HG02981 (cell line): ENCODE data around the gene NTF3.

Experiments
- ATAC-seq: cut with Tn5 transposase; IDR thresholded peaks from one replicate; pipeline ENCODE4 v1.9.1; 2021; ENCODE audit warnings: mild to moderate bottlenecking, moderate library complexity; ENCODE audit not compliant: unreplicated experiment

The NTF3 gene

GRCh38 chr12:5485454-5485853 lies 53.5 kb downstream of the NTF3 start:
- ATAC-seq = no peak

- no peak for ATAC-seq
Measured at GRCh38 chr12:5487076-5487475, 55.2 kb downstream of the NTF3 start.

- no peak for ATAC-seq
Measured at GRCh38 chr12:5487948-5488625, 56.2 kb downstream of the NTF3 start.

- no peak for ATAC-seq
Measured at GRCh38 chr12:5488626-5488955, 56.7 kb downstream of the NTF3 start.

GRCh38 chr12:5489017-5489416 lies 57.1 kb downstream of the NTF3 start:
- no peak for ATAC-seq

- ATAC-seq = no peak
Measured at GRCh38 chr12:5489760-5490406, 58.0 kb downstream of the NTF3 start.

- ATAC-seq = no peak
Measured at GRCh38 chr12:5492562-5492961, 60.7 kb downstream of the NTF3 start.

- ATAC-seq = no peak
Measured at GRCh38 chr12:5493018-5493417, 61.1 kb downstream of the NTF3 start.

- ATAC-seq = no peak
Measured at GRCh38 chr12:5494343-5494742, 62.4 kb downstream of the NTF3 start.

- ATAC-seq = no peak
Measured at GRCh38 chr12:5497329-5498053, 65.6 kb downstream of the NTF3 start.

- ATAC-seq = no peak
Measured at GRCh38 chr12:5498076-5498475, 66.2 kb downstream of the NTF3 start.

- ATAC-seq = no peak
Measured at GRCh38 chr12:5498806-5499205, 66.9 kb downstream of the NTF3 start.

GRCh38 chr12:5499566-5500330 lies 67.8 kb downstream of the NTF3 start:
- ATAC-seq = no peak

- ATAC-seq = no peak
Measured at GRCh38 chr12:5500331-5500659, 68.4 kb downstream of the NTF3 start.

- ATAC-seq = no peak
Measured at GRCh38 chr12:5503774-5504173, 71.9 kb downstream of the NTF3 start.

- no peak for ATAC-seq
Measured at GRCh38 chr12:5505116-5505515, 73.2 kb downstream of the NTF3 start.

- no peak for ATAC-seq
Measured at GRCh38 chr12:5505751-5506150, 73.8 kb downstream of the NTF3 start.

GRCh38 chr12:5506295-5506694 lies 74.4 kb downstream of the NTF3 start:
- no peak for ATAC-seq

GRCh38 chr12:5506821-5507231 lies 74.9 kb downstream of the NTF3 start:
- no peak for ATAC-seq

GRCh38 chr12:5507401-5507935 lies 75.6 kb downstream of the NTF3 start:
- no peak for ATAC-seq

GRCh38 chr12:5507944-5508343 lies 76.0 kb downstream of the NTF3 start:
- no peak for ATAC-seq
